Loucy (cell line): ENCODE results near the gene FBLN2.

Source experiments
- H2AFZ ChIP-seq: fragments of 200-600 bp; sonication (generic); 2 replicates; pipeline ENCODE4 v1.6.0; 2016; ENCODE audit warnings: antibody characterized with exemption, mild to moderate bottlenecking, low read length, moderate library complexity
- H3F3A ChIP-seq: fragments of 200-600 bp; 2 replicates; pipeline ENCODE4 v1.6.0; 2016; ENCODE audit warnings: antibody characterized with exemption, low read depth, mild to moderate bottlenecking
- H3K27me3 ChIP-seq: fragments of 200-600 bp; sonication (generic); 2 replicates; pipeline ENCODE4 v1.6.1; 2014; ENCODE audit warnings: low read length, mild to moderate bottlenecking; ENCODE audit not compliant: insufficient read depth, poor library complexity, severe bottlenecking
- H3K36me3 ChIP-seq: fragments of 200-600 bp; sonication (generic); 2 replicates; pipeline ENCODE4 v1.6.1; 2016; ENCODE audit warnings: low read length; ENCODE audit not compliant: insufficient read depth
- H3K4me1 ChIP-seq: fragments of 200-600 bp; sonication (generic); 2 replicates; pipeline ENCODE4 v1.5.1; 2014; ENCODE audit warnings: low read length, mild to moderate bottlenecking; ENCODE audit not compliant: insufficient read depth, poor library complexity, severe bottlenecking
- H3K4me2 ChIP-seq: fragments of 200-600 bp; sonication (generic); 2 replicates; pipeline ENCODE4 v1.6.0; 2014; ENCODE audit warnings: antibody characterized with exemption, low read length, low read depth, mild to moderate bottlenecking; ENCODE audit not compliant: poor library complexity, severe bottlenecking
- H3K4me3 ChIP-seq: fragments of 200-600 bp; sonication (generic); 2 replicates; pipeline ENCODE4 v1.5.1; 2014; ENCODE audit warnings: low read length, mild to moderate bottlenecking, mixed read lengths; ENCODE audit not compliant: poor library complexity, severe bottlenecking
- H3K79me2 ChIP-seq: fragments of 200-600 bp; sonication (generic); 2 replicates; pipeline ENCODE4 v1.6.1; 2014; ENCODE audit warnings: low read length; ENCODE audit not compliant: insufficient read depth
- H3K9ac ChIP-seq: fragments of 200-600 bp; sonication (generic); 2 replicates; pipeline ENCODE4 v1.6.0; 2014; ENCODE audit warnings: mild to moderate bottlenecking, low read depth, low read length, moderate library complexity; ENCODE audit not compliant: poor library complexity, severe bottlenecking
- H3K9me2 ChIP-seq: fragments of 200-600 bp; sonication (generic); replicated peaks from 2 replicates; pipeline ENCODE4 v1.6.1; 2016; ENCODE audit warnings: low read depth, low read length, mixed read lengths
- H3K9me3 ChIP-seq: fragments of 200-600 bp; sonication (generic); 2 replicates; pipeline ENCODE4 v1.6.1; 2014; ENCODE audit warnings: mild to moderate bottlenecking, antibody characterized with exemption, low read length, low read depth; ENCODE audit not compliant: insufficient read depth
- H4K20me1 ChIP-seq: fragments of 200-600 bp; sonication (generic); 2 replicates; pipeline ENCODE4 v1.6.0; 2014; ENCODE audit warnings: antibody characterized with exemption, low read length, mild to moderate bottlenecking; ENCODE audit not compliant: insufficient read depth, poor library complexity, severe bottlenecking
- EZH2phosphoT487 ChIP-seq: fragments of 200-600 bp; IDR thresholded peaks from 2 replicates; pipeline ENCODE4 v1.6.1; 2018; ENCODE audit warnings: antibody characterized with exemption, mild to moderate bottlenecking, moderate library complexity, borderline replicate concordance
- TF ChIP-seq, protein P1 (sequence below): fragments of 200-600 bp; sonication (generic); conservative IDR thresholded peaks from 2 replicates; pipeline ENCODE4 v1.5.1; 2014; ENCODE audit warnings: mild to moderate bottlenecking, antibody characterized with exemption, low read length

FBLN2 gene

DNA sequence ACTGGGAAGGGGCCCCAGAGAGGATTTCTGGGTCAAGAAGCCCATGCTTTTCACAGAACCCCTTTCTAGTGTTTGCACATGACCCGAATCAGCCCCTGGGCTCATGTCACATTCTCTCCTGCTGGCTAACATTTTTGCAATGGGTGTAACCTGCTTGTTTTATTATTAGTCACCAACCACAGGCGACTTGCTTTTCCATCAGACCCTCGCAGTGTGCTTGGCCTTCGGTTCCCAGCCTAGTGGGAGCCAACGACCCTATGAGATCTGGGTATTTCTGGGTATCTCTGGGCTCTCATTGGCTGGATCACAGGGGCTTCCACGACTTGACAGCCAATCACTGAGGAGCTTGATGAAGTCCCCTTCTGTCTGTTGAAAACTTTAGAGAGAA is 11.0 kb upstream of the FBLN2 start:
- Histone ChIP-seq H3K4me1 (peaks cover 5% of the 10 kb centered on the region), H3K4me3 (no peak overlapping the region), H3K9ac (no peak overlapping the region), H3K9me3 (no peaks in the 10 kb centered on the region), H3K4me2 (no peak overlapping the region), H3F3A (no peaks in the 10 kb centered on the region), H2AFZ (no peak overlapping the region), H3K9me2 (no peaks in the 10 kb centered on the region), H3K36me3 (no peaks in the 10 kb centered on the region), H3K79me2 (no peaks in the 10 kb centered on the region), H3K27me3 (no peaks in the 10 kb centered on the region), H4K20me1 (no peaks in the 10 kb centered on the region)
- TF ChIP-seq, protein P1, sequence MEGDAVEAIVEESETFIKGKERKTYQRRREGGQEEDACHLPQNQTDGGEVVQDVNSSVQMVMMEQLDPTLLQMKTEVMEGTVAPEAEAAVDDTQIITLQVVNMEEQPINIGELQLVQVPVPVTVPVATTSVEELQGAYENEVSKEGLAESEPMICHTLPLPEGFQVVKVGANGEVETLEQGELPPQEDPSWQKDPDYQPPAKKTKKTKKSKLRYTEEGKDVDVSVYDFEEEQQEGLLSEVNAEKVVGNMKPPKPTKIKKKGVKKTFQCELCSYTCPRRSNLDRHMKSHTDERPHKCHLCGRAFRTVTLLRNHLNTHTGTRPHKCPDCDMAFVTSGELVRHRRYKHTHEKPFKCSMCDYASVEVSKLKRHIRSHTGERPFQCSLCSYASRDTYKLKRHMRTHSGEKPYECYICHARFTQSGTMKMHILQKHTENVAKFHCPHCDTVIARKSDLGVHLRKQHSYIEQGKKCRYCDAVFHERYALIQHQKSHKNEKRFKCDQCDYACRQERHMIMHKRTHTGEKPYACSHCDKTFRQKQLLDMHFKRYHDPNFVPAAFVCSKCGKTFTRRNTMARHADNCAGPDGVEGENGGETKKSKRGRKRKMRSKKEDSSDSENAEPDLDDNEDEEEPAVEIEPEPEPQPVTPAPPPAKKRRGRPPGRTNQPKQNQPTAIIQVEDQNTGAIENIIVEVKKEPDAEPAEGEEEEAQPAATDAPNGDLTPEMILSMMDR, result no peak
- no peak for TF ChIP-seq EZH2phosphoT487

DNA sequence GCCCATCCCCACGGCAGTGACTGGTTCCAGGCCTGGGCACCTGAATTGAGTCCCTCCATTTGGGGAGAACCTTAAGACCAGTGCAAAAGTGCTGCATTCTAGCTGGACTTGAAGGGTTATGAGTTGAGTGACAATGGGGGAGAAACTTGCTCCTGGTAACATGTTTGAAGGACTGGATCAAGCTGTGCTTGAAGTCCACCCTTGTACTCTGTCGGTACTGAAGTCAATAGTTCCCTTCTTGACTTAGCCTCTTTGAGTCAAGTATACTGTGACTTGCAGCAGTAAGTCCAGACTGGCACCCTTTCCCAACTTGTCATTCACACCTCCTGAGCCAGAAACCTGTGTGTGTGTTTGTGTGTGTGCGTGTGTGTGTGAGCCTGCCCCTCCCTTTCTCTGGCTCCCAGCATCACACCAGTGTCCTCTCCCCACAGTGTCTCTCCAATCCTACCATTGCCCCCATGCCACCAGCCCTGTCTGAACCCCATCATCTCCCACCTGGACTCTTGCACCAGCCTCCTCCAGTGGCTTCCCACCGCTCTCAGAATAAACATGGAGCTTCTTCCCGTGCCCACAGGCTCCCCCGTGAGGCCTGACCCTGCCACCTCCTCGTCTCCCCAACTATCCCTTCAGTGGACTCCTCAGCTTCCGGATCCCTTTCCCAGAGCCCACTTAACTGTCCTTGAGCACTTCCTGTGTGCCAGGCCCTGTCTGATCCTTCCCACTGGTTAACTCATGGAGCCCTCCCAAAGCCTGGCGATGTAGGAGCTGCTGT is 10.2 kb upstream of the FBLN2 start:
- H3K9ac ChIP-seq, result no peak overlapping the region
- TF ChIP-seq, protein P1, result no peak
- TF ChIP-seq EZH2phosphoT487, result no peak
- no peaks in the 10 kb centered on the region for H3K27me3 ChIP-seq
- no peaks in the 10 kb centered on the region for H3F3A ChIP-seq
- H3K4me2 ChIP-seq, result no peak overlapping the region
- no peaks in the 10 kb centered on the region for H3K9me2 ChIP-seq
- H3K4me1 ChIP-seq, result peaks cover 8% of the 10 kb centered on the region
- no peaks in the 10 kb centered on the region for H3K36me3 ChIP-seq
- no peaks in the 10 kb centered on the region for H4K20me1 ChIP-seq
- no peaks in the 10 kb centered on the region for H3K9me3 ChIP-seq
- no peak overlapping the region for H2AFZ ChIP-seq
- no peaks in the 10 kb centered on the region for H3K79me2 ChIP-seq
- no peak overlapping the region for H3K4me3 ChIP-seq

DNA sequence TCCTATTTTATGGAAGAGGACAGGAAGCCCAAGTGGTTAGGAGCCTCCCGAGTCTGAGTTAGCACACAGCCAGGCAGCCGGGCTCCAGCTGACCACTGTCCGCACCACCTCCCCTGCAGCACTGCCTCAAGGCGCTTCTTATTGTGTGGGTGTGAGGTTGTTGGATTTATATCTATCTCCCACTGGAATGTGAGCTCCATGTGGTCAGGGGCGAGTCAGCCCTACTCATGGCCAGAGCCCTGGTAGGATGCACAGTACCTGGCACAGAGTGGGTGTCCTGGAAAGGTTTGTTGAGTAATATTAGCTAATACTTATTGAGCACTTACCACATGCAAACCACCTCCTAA is 9.7 kb upstream of the FBLN2 start:
- no peaks in the 10 kb centered on the region for H3K36me3 ChIP-seq
- H3K9me2 ChIP-seq, result no peaks in the 10 kb centered on the region
- no peaks in the 10 kb centered on the region for H3K79me2 ChIP-seq
- H4K20me1 ChIP-seq, result no peaks in the 10 kb centered on the region
- H2AFZ ChIP-seq, result no peak overlapping the region
- TF ChIP-seq, protein P1, result no peak
- TF ChIP-seq EZH2phosphoT487, result no peak
- H3K4me2 ChIP-seq, result no peak overlapping the region
- peaks cover 13% of the 10 kb centered on the region for H3K4me1 ChIP-seq
- no peaks in the 10 kb centered on the region for H3F3A ChIP-seq
- H3K27me3 ChIP-seq, result no peaks in the 10 kb centered on the region
- no peak overlapping the region for H3K9ac ChIP-seq
- no peaks in the 10 kb centered on the region for H3K9me3 ChIP-seq
- no peak overlapping the region for H3K4me3 ChIP-seq
